ENCODE results near the gene SIX4. TPM values are rescaled to one million over a fixed set of nuclear protein-coding genes. Genes with fewer than 3 reads are reported as not detected.
"Not testable (repeated sequence)": the region's sequence is repeated elsewhere in the genome, so short reads cannot be mapped to it uniquely, and the experiment has no call there.

The SIX4 gene
- total and polyA plus RNA-seq, 4 donors, result 1.0 to 7.1 (median 3.2) TPM

GRCh38 chr14:60732840-60733483 is 8.8 kb upstream of the SIX4 start:
- Histone ChIP-seq H3K4me3 (no peak overlapping the region), H3K27me3 (ENCODE audit: control insufficient read depth in 3 of 3, insufficient read depth in 3 of 3, low read length in 2 of 3) (peaks cover 0 to 5% (median 4%) of the 10 kb centered on the region in 3 donors), H3K27ac (ENCODE audit: low read depth in 1 of 2, low read length in 1 of 2) (no peak overlapping the region), H3K9me3 (ENCODE audit: control insufficient read depth in 4 of 4, insufficient read depth in 3 of 4, low read length in 3 of 4) (no peaks in the 10 kb centered on the region), H3K9ac (ENCODE audit: insufficient read depth in 1 of 2, low read length in 2 of 2) (no peak overlapping the region), H3K4me1 (ENCODE audit: control insufficient read depth in 5 of 5, insufficient read depth in 5 of 5, low read length in 5 of 5) (peaks cover 0 to 24% (median 4%) of the 10 kb centered on the region in 5 donors), H3K36me3 (ENCODE audit: control insufficient read depth in 4 of 4, insufficient read depth in 4 of 4, low read length in 4 of 4) (no peaks in the 10 kb centered on the region)
- DNase-seq, result no peak
- WGBS, 2 donors, result 72 to 74% methylated on average over 4 of the region's 4 CpGs
- no peak for TF ChIP-seq CTCF (IDR thresholded peaks at IDR 0.05; ENCODE audit: control extremely low read depth, extremely low read depth)
- ATAC-seq (ENCODE audit: insufficient read depth, low FRiP score), result no peak

GRCh38 chr14:60731291-60731690 is 7.1 kb upstream of the SIX4 start:
- H3K27me3 ChIP-seq (ENCODE audit: control insufficient read depth in 3 of 3, insufficient read depth in 3 of 3, low read length in 2 of 3), result peaks cover 0 to 11% (median 4%) of the 10 kb centered on the region in 3 donors
- DNase-seq; H3K27ac ChIP-seq (ENCODE audit: low read depth in 1 of 2, low read length in 1 of 2); H3K9me3 ChIP-seq (ENCODE audit: control insufficient read depth in 4 of 4, insufficient read depth in 3 of 4, low read length in 3 of 4); ATAC-seq (ENCODE audit: insufficient read depth, low FRiP score); H3K4me3 ChIP-seq; H3K9ac ChIP-seq (ENCODE audit: insufficient read depth in 1 of 2, low read length in 2 of 2); H3K36me3 ChIP-seq (ENCODE audit: control insufficient read depth in 4 of 4, insufficient read depth in 4 of 4, low read length in 4 of 4): not testable (repeated sequence)
- H3K4me1 ChIP-seq (ENCODE audit: control insufficient read depth in 5 of 5, insufficient read depth in 5 of 5, low read length in 5 of 5), result peaks cover 0 to 15% (median 4%) of the 10 kb centered on the region in 5 donors
- 94% methylated on average over 5 of the region's 5 CpGs for WGBS, 2 donors

- H3K36me3 ChIP-seq (ENCODE audit: control insufficient read depth in 4 of 4, insufficient read depth in 4 of 4, low read length in 4 of 4), result no peaks in the 10 kb centered on the region
- no peak for TF ChIP-seq CTCF (IDR thresholded peaks at IDR 0.05; ENCODE audit: control extremely low read depth, extremely low read depth)
- H3K4me1 ChIP-seq (ENCODE audit: control insufficient read depth in 5 of 5, insufficient read depth in 5 of 5, low read length in 5 of 5), result peaks cover 0 to 10% (median 0%) of the 10 kb centered on the region in 5 donors
- DNase-seq (peak; percentile 57 to 66 (median 61)), ATAC-seq (ENCODE audit: insufficient read depth, low FRiP score) (peak; percentile 9)
- peak overlapping the region; percentile 49 for H3K4me3 ChIP-seq
- H3K27ac ChIP-seq (ENCODE audit: low read depth in 1 of 2, low read length in 1 of 2), result peak overlapping the region in 1 of 2 donors; percentile 43
- H3K27me3 ChIP-seq (ENCODE audit: control insufficient read depth in 3 of 3, insufficient read depth in 3 of 3, low read length in 2 of 3), result peaks cover 0 to 35% (median 25%) of the 10 kb centered on the region in 3 donors
- H3K9me3 ChIP-seq (ENCODE audit: control insufficient read depth in 4 of 4, insufficient read depth in 3 of 4, low read length in 3 of 4), result peaks cover 0 to 2% (median 0%) of the 10 kb centered on the region in 4 donors
- peak overlapping the region in 1 of 2 donors; percentile 11 for H3K9ac ChIP-seq (ENCODE audit: insufficient read depth in 1 of 2, low read length in 2 of 2)
- WGBS, 2 donors, result 1% methylated on average over 63 to 78 of the region's 78 CpGs
Measured at GRCh38 chr14:60723116-60723906, 840 bp downstream of the SIX4 start.
